HepG2 (cell line): ENCODE measurements around the gene SYNGAP1. TPM values are rescaled to one million over a fixed set of nuclear protein-coding genes. Genes with fewer than 3 reads are reported as not detected.

Experiments used
- AGO2 ChIP-seq: fragments of 200-400 bp; formaldehyde crosslinking; optimal IDR thresholded peaks from 2 replicates; pipeline ENCODE3; 2017; ENCODE audit warnings: mild to moderate bottlenecking, low read depth, low read length, moderate library complexity
- ATRX ChIP-seq: sonication (generic); formaldehyde crosslinking; IDR thresholded peaks from 2 replicates; pipeline ENCODE4 v1.4.0; 2020; ENCODE audit warnings: missing genetic modification reagents, borderline replicate concordance
- CENPBD1 ChIP-seq: sonication (generic); formaldehyde crosslinking; IDR thresholded peaks from 2 replicates; pipeline ENCODE4 v1.8.0; 2022; ENCODE audit warnings: missing genetic modification reagents, low read depth, mild to moderate bottlenecking, borderline replicate concordance
- ETV6 ChIP-seq: sonication (generic); formaldehyde crosslinking; conservative IDR thresholded peaks from 2 replicates; pipeline ENCODE4 v1.4.0; 2020; ENCODE audit warnings: missing genetic modification reagents
- FOXK1 ChIP-seq: sonication (generic); formaldehyde crosslinking; IDR thresholded peaks from 2 replicates; pipeline ENCODE4 v1.4.0; 2020; ENCODE audit warnings: low read depth, missing genetic modification reagents, borderline replicate concordance
- NCOR1 ChIP-seq: fragments of 200-600 bp; sonication (generic); IDR thresholded peaks from 2 replicates; pipeline ENCODE4 v1.7.0; 2017; ENCODE audit warnings: antibody characterized with exemption, low read length, borderline replicate concordance
- NFE2L1 ChIP-seq: sonication (generic); formaldehyde crosslinking; IDR thresholded peaks from 2 replicates; pipeline ENCODE4 v1.4.0; 2020; ENCODE audit warnings: missing genetic modification reagents, mild to moderate bottlenecking, borderline replicate concordance
- NFKB2 ChIP-seq: sonication (generic); formaldehyde crosslinking; IDR thresholded peaks from 2 replicates; pipeline ENCODE4 v1.4.0; 2020; ENCODE audit warnings: missing genetic modification reagents, borderline replicate concordance
- NR2F6 ChIP-seq, 2 experiments: IDR thresholded peaks; 2 replicates each; pipeline ENCODE4 v1.6.1; 2016; ENCODE audit warnings: antibody characterized with exemption in 1 of 2, mild to moderate bottlenecking in 1 of 2
- RNF219 ChIP-seq: sonication (generic); formaldehyde crosslinking; IDR thresholded peaks from 2 replicates; pipeline ENCODE4 v1.5.0; 2020; ENCODE audit warnings: mild to moderate bottlenecking, missing genetic modification reagents
- RORA ChIP-seq: sonication (generic); formaldehyde crosslinking; IDR thresholded peaks from 2 replicates; pipeline ENCODE4 v1.5.0; 2020; ENCODE audit warnings: mild to moderate bottlenecking, missing genetic modification reagents, moderate library complexity
- SIN3A ChIP-seq: IDR thresholded peaks from 2 replicates; pipeline ENCODE4 v1.6.1; 2011; ENCODE audit warnings: low read depth, mild to moderate bottlenecking, control low read depth, low read length, borderline replicate concordance
- SRY ChIP-seq: sonication (generic); formaldehyde crosslinking; IDR thresholded peaks from 2 replicates; pipeline ENCODE4 v1.8.0; 2022; ENCODE audit warnings: mild to moderate bottlenecking, missing genetic modification reagents
- TAF1 ChIP-seq: sonication (generic); formaldehyde crosslinking; IDR thresholded peaks from 2 replicates; pipeline ENCODE4 v1.4.0; 2020; ENCODE audit warnings: missing genetic modification reagents
- TBL1XR1 ChIP-seq: fragments of 150-350 bp; IDR thresholded peaks from 2 replicates; pipeline ENCODE4 v1.6.1; 2014; ENCODE audit warnings: borderline replicate concordance, low read length; ENCODE audit not compliant: partially characterized antibody
- UBTF ChIP-seq: sonication (generic); formaldehyde crosslinking; IDR thresholded peaks from 2 replicates; pipeline ENCODE4 v1.4.0; 2020; ENCODE audit warnings: mild to moderate bottlenecking, missing genetic modification reagents
- ZBTB25 ChIP-seq: IDR thresholded peaks from 2 replicates; pipeline ENCODE4 v1.6.1; 2018; ENCODE audit warnings: missing genetic modification reagents
- ZFAT ChIP-seq: sonication (generic); formaldehyde crosslinking; conservative IDR thresholded peaks from 2 replicates; pipeline ENCODE4 v1.8.1; 2023; ENCODE audit warnings: missing genetic modification reagents, inconsistent platforms
- ZNF205 ChIP-seq: IDR thresholded peaks from 2 replicates; pipeline ENCODE4 v1.6.1; 2018; ENCODE audit warnings: missing biosample characterization, missing genetic modification reagents
- ZNF484 ChIP-seq: sonication (generic); formaldehyde crosslinking; IDR thresholded peaks from 2 replicates; pipeline ENCODE4 v1.5.1; 2020; ENCODE audit warnings: mild to moderate bottlenecking, low read depth, missing genetic modification reagents, borderline replicate concordance
- polyA plus RNA-seq, 8 experiments: library from polyadenylated mRNA; depleted of rRNA in 3 of 8; stranded (reverse) in 7 of 8; unstranded in 1 of 8; fragments of >200 nt; fragmentation: Illumina TruSeq in 4 of 8; extraction: Trizol in 4 of 8; gene quantifications; 2 replicates each; pipeline versions ENCODE4 v1.2.1 to v1.2.3, GENCODE V29; 2011 to 2016; ENCODE audit warnings: low read depth in 4 of 8, missing spikeins in 1 of 8, mixed read lengths in 1 of 8; ENCODE audit not compliant: insufficient read depth in 1 of 8
- total RNA-seq, 5 experiments: library from RNA; depleted of rRNA; stranded (reverse); fragments of >200 nt; fragmentation: Illumina TruSeq; extraction: Trizol; gene quantifications; 2 replicates each; pipeline ENCODE4 v1.2.3, GENCODE V29; 2016; ENCODE audit warnings: low read depth in 1 of 5
- TF ChIP-seq, protein P1 (sequence below): sonication (generic); formaldehyde crosslinking; conservative IDR thresholded peaks from 2 replicates; pipeline ENCODE4 v1.4.0; 2020; ENCODE audit warnings: missing genetic modification reagents
- TF ChIP-seq, protein P2 (sequence below): sonication (generic); formaldehyde crosslinking; IDR thresholded peaks from 2 replicates; pipeline ENCODE4 v1.4.0; 2020; ENCODE audit warnings: missing genetic modification reagents

The SYNGAP1 gene
- total and polyA plus RNA-seq, 2 of the 13 experiments (the other 11 are each of a cell fraction or from before 2014, with no cell fraction given): 0.75 to 1.1 TPM

- TF ChIP-seq CENPBD1 (CRISPR knock-in tag) (no peak), NFKB2 (CRISPR knock-in tag) (no peak), RORA (CRISPR knock-in tag) (no peak), ZFAT (CRISPR knock-in tag) (no peak; the same call in 1 of the 2 replicates), AGO2 (peak; percentile 36), TBL1XR1 (no peak), TAF1 (CRISPR knock-in tag) (peak; percentile 7; the same call in 1 of the 2 replicates), FOXK1 (no peak), RNF219 (CRISPR knock-in tag) (no peak), ZNF484 (CRISPR knock-in tag) (no peak), NR2F6 (IDR thresholded peaks at IDR 0.05) (no peak), NR2F6 (CRISPR knock-in tag; IDR thresholded peaks at IDR 0.05) (no peak), SRY (CRISPR knock-in tag) (0 out of 2 replicates have a peak, but pooled peaks have one; percentile 67), ZNF205 (CRISPR knock-in tag) (0 out of 2 replicates have a peak, but pooled peaks have one; percentile 14), SIN3A (0 out of 2 replicates have a peak, but pooled peaks have one; percentile 54), ATRX (CRISPR knock-in tag) (no peak), ETV6 (CRISPR knock-in tag) (no peak; the same call in 1 of the 2 replicates), UBTF (CRISPR knock-in tag) (no peak), NCOR1 (no peak), NFE2L1 (CRISPR knock-in tag) (no peak), ZBTB25 (CRISPR knock-in tag) (no peak)
- TF ChIP-seq, protein P1, sequence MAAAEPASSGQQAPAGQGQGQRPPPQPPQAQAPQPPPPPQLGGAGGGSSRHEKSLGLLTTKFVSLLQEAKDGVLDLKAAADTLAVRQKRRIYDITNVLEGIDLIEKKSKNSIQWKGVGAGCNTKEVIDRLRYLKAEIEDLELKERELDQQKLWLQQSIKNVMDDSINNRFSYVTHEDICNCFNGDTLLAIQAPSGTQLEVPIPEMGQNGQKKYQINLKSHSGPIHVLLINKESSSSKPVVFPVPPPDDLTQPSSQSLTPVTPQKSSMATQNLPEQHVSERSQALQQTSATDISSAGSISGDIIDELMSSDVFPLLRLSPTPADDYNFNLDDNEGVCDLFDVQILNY (CRISPR knock-in tag): no peak
- TF ChIP-seq, protein P2, sequence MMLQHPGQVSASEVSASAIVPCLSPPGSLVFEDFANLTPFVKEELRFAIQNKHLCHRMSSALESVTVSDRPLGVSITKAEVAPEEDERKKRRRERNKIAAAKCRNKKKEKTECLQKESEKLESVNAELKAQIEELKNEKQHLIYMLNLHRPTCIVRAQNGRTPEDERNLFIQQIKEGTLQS (CRISPR knock-in tag): no peak
These were observed 2.5 kb upstream of the SYNGAP1 start (continued) for GRCh38 chr6:33417128-33417902.
